Karpas-422 (cell line): ENCODE data around the gene KIAA2012. TPM values are rescaled to one million over a fixed set of nuclear protein-coding genes. Genes with fewer than 3 reads are reported as not detected.

Experiments
- DNase-seq: peaks from one replicate; pipeline ENCODE4 v3.0.0-alpha.2; 2015
- H2AFZ ChIP-seq: fragments of 200-600 bp; sonication (generic); 2 replicates; pipeline ENCODE4 v1.6.1; 2014; ENCODE audit warnings: antibody characterized with exemption, low read length, mixed read lengths
- H3K27ac ChIP-seq: fragments of 200-600 bp; sonication (generic); 2 replicates; pipeline ENCODE4 v1.5.1; 2014; ENCODE audit warnings: mild to moderate bottlenecking, low read length, moderate library complexity
- H3K27me3 ChIP-seq: fragments of 200-600 bp; sonication (generic); 2 replicates; pipeline ENCODE4 v1.6.1; 2014; ENCODE audit warnings: low read length, mixed read lengths
- H3K36me3 ChIP-seq: fragments of 200-600 bp; sonication (generic); 2 replicates; pipeline ENCODE4 v1.6.1; 2014; ENCODE audit warnings: low read length, mixed read lengths; ENCODE audit not compliant: insufficient read depth
- H3K4me1 ChIP-seq: fragments of 200-600 bp; sonication (generic); 2 replicates; pipeline ENCODE4 v1.6.1; 2014; ENCODE audit warnings: mild to moderate bottlenecking, low read length, mixed read lengths
- H3K4me2 ChIP-seq: fragments of 200-600 bp; sonication (generic); 2 replicates; pipeline ENCODE4 v1.6.1; 2014; ENCODE audit warnings: low read length, low read depth, mild to moderate bottlenecking; ENCODE audit not compliant: poor library complexity, severe bottlenecking
- H3K4me3 ChIP-seq: fragments of 200-600 bp; sonication (generic); 2 replicates; pipeline ENCODE4 v1.5.1; 2014; ENCODE audit warnings: mild to moderate bottlenecking, antibody characterized with exemption, low read length, mixed read lengths
- H3K79me2 ChIP-seq: fragments of 200-600 bp; sonication (generic); 2 replicates; pipeline ENCODE4 v1.6.1; 2014; ENCODE audit warnings: mild to moderate bottlenecking, low read length, mixed read lengths
- H3K9ac ChIP-seq: fragments of 200-600 bp; sonication (generic); 2 replicates; pipeline ENCODE4 v1.6.0; 2014; ENCODE audit warnings: low read length
- H3K9me2 ChIP-seq: fragments of 200-600 bp; sonication (generic), shearing (Covaris generic); replicated peaks from 2 replicates; pipeline ENCODE4 v1.6.0; 2014; ENCODE audit warnings: mild to moderate bottlenecking, low read length, moderate library complexity; ENCODE audit not compliant: insufficient read depth
- H3K9me3 ChIP-seq: fragments of 300-700, 200-600 bp; sonication (generic); 2 replicates; pipeline ENCODE4 v1.6.1; 2014; ENCODE audit warnings: low read length, mixed read lengths
- H4K20me1 ChIP-seq: fragments of 200-600 bp; sonication (generic); 2 replicates; pipeline ENCODE4 v1.6.1; 2014; ENCODE audit warnings: mild to moderate bottlenecking, antibody characterized with exemption, low read length, low read depth; ENCODE audit not compliant: insufficient read depth
- total RNA-seq: library from RNA; depleted of rRNA; stranded (reverse); fragments of >200 nt; shearing (Covaris generic); gene quantifications from 2 replicates; pipeline ENCODE4 v1.2.3, GENCODE V29; 2014; ENCODE audit warnings: low replicate concordance

KIAA2012 gene
- total RNA-seq, 1 experiment from 2014 or later = 0.89 TPM

GRCh38 chr2:202158796-202159195 is 85.7 kb downstream of the KIAA2012 start:
- H3K9me2 ChIP-seq = no peaks in the 10 kb centered on the region
- H3K9ac ChIP-seq = no peak overlapping the region
- H3K4me2 ChIP-seq = no peak overlapping the region
- H3K9me3 ChIP-seq = no peaks in the 10 kb centered on the region
- H4K20me1 ChIP-seq = no peaks in the 10 kb centered on the region
- no peak overlapping the region for H3K27ac ChIP-seq
- H3K79me2 ChIP-seq = no peaks in the 10 kb centered on the region
- DNase-seq = peak; percentile 56
- no peaks in the 10 kb centered on the region for H3K27me3 ChIP-seq
- no peak overlapping the region for H3K4me3 ChIP-seq
- no peak overlapping the region for H2AFZ ChIP-seq
- no peaks in the 10 kb centered on the region for H3K36me3 ChIP-seq
- peaks cover 7% of the 10 kb centered on the region for H3K4me1 ChIP-seq

- H3K4me1 ChIP-seq = peaks cover 7% of the 10 kb centered on the region
- no peak overlapping the region for H3K27ac ChIP-seq
- H3K9ac ChIP-seq = no peak overlapping the region
- H3K4me3 ChIP-seq = no peak overlapping the region
- no peak overlapping the region; the same call in 1 of the 2 replicates for H2AFZ ChIP-seq
- H3K9me2 ChIP-seq = no peaks in the 10 kb centered on the region
- H3K27me3 ChIP-seq = no peaks in the 10 kb centered on the region
- no peaks in the 10 kb centered on the region for H3K79me2 ChIP-seq
- DNase-seq = no peak
- H4K20me1 ChIP-seq = no peaks in the 10 kb centered on the region
- H3K36me3 ChIP-seq = no peaks in the 10 kb centered on the region
- no peak overlapping the region for H3K4me2 ChIP-seq
- H3K9me3 ChIP-seq = no peaks in the 10 kb centered on the region
Measured at GRCh38 chr2:202161151-202161835, 88.2 kb downstream of the KIAA2012 start.

GRCh38 chr2:202164411-202164810 is 91.4 kb downstream of the KIAA2012 start:
- no peaks in the 10 kb centered on the region for H3K27me3 ChIP-seq
- no peak overlapping the region for H3K9ac ChIP-seq
- DNase-seq = no peak
- peaks cover 7% of the 10 kb centered on the region for H3K4me1 ChIP-seq
- no peaks in the 10 kb centered on the region for H3K9me2 ChIP-seq
- H3K36me3 ChIP-seq = no peaks in the 10 kb centered on the region
- no peak overlapping the region for H3K4me2 ChIP-seq
- no peaks in the 10 kb centered on the region for H4K20me1 ChIP-seq
- H3K9me3 ChIP-seq = no peaks in the 10 kb centered on the region
- H3K4me3 ChIP-seq = no peak overlapping the region
- no peaks in the 10 kb centered on the region for H3K79me2 ChIP-seq
- no peak overlapping the region for H2AFZ ChIP-seq
- H3K27ac ChIP-seq = no peak overlapping the region

GRCh38 chr2:202165208-202165607 is 92.2 kb downstream of the KIAA2012 start:
- no peak overlapping the region for H3K9ac ChIP-seq
- no peak overlapping the region for H2AFZ ChIP-seq
- no peaks in the 10 kb centered on the region for H3K27me3 ChIP-seq
- no peak overlapping the region for H3K27ac ChIP-seq
- peaks cover 7% of the 10 kb centered on the region for H3K4me1 ChIP-seq
- no peaks in the 10 kb centered on the region for H3K36me3 ChIP-seq
- DNase-seq = no peak
- H3K4me3 ChIP-seq = no peak overlapping the region
- no peaks in the 10 kb centered on the region for H3K9me2 ChIP-seq
- H3K9me3 ChIP-seq = no peaks in the 10 kb centered on the region
- H3K4me2 ChIP-seq = no peak overlapping the region
- H3K79me2 ChIP-seq = no peaks in the 10 kb centered on the region
- H4K20me1 ChIP-seq = no peaks in the 10 kb centered on the region

- Histone ChIP-seq H3K4me2 (no peak overlapping the region), H3K9me3 (no peaks in the 10 kb centered on the region), H3K4me1 (peaks cover 7% of the 10 kb centered on the region), H3K4me3 (no peak overlapping the region), H3K9ac (no peak overlapping the region), H3K27me3 (no peaks in the 10 kb centered on the region), H4K20me1 (no peaks in the 10 kb centered on the region), H3K36me3 (no peaks in the 10 kb centered on the region), H3K27ac (no peak overlapping the region), H2AFZ (no peak overlapping the region), H3K9me2 (no peaks in the 10 kb centered on the region), H3K79me2 (no peaks in the 10 kb centered on the region)
- DNase-seq = no peak
Measured at GRCh38 chr2:202165945-202166344, 92.9 kb downstream of the KIAA2012 start.

- Histone ChIP-seq H3K4me1 (0 out of 2 replicates have a peak, but pooled peaks cover 3% of the 10 kb centered on the region), H4K20me1 (no peaks in the 10 kb centered on the region), H3K9me2 (no peaks in the 10 kb centered on the region), H3K79me2 (no peaks in the 10 kb centered on the region), H3K9ac (no peak overlapping the region), H3K4me2 (no peak overlapping the region), H3K27ac (no peak overlapping the region), H3K9me3 (no peaks in the 10 kb centered on the region), H3K27me3 (no peaks in the 10 kb centered on the region), H3K4me3 (no peak overlapping the region), H2AFZ (no peak overlapping the region), H3K36me3 (no peaks in the 10 kb centered on the region)
- no peak for DNase-seq
Measured at GRCh38 chr2:202169131-202169530, 96.1 kb downstream of the KIAA2012 start.

- Histone ChIP-seq H3K4me2 (no peak overlapping the region), H4K20me1 (no peaks in the 10 kb centered on the region), H3K9me3 (no peaks in the 10 kb centered on the region), H3K27me3 (no peaks in the 10 kb centered on the region), H3K36me3 (no peaks in the 10 kb centered on the region), H3K9me2 (no peaks in the 10 kb centered on the region), H3K4me3 (no peak overlapping the region), H3K79me2 (no peaks in the 10 kb centered on the region), H3K27ac (no peak overlapping the region), H3K4me1 (0 out of 2 replicates have a peak, but pooled peaks cover 3% of the 10 kb centered on the region), H3K9ac (no peak overlapping the region), H2AFZ (no peak overlapping the region)
- no peak for DNase-seq
Measured at GRCh38 chr2:202169832-202170424, 96.9 kb downstream of the KIAA2012 start.

GRCh38 chr2:202171241-202171825 is 98.3 kb downstream of the KIAA2012 start:
- H2AFZ ChIP-seq = no peak overlapping the region

More at GRCh38 chr2:202171241-202171825, 98.3 kb downstream of the KIAA2012 start:
- H3K4me3 ChIP-seq = no peak overlapping the region
- H3K27me3 ChIP-seq = no peaks in the 10 kb centered on the region
- H3K9ac ChIP-seq = no peak overlapping the region
- H3K36me3 ChIP-seq = no peaks in the 10 kb centered on the region
- H3K9me2 ChIP-seq = no peaks in the 10 kb centered on the region
- 0 out of 2 replicates have a peak, but pooled peaks cover 3% of the 10 kb centered on the region for H3K4me1 ChIP-seq
- no peak for DNase-seq
- H3K79me2 ChIP-seq = no peaks in the 10 kb centered on the region
- H3K4me2 ChIP-seq = no peak overlapping the region
- no peaks in the 10 kb centered on the region for H3K9me3 ChIP-seq
- H3K27ac ChIP-seq = no peak overlapping the region
- no peaks in the 10 kb centered on the region for H4K20me1 ChIP-seq
